Amniotic epithelial cell (primary cell): ENCODE measurements around the gene RPRM.
"Not testable (repeated sequence)": the region's sequence is repeated elsewhere in the genome, so short reads cannot be mapped to it uniquely, and the experiment has no call there.

Source experiments
- DNase-seq: peaks from one replicate; pipeline ENCODE4 v3.0.0-alpha.2; 2010; ENCODE audit warnings: low read depth

The RPRM gene

GRCh38 chr2:153455861-153456260 lies 22.7 kb downstream of the RPRM start:
- DNase-seq: no peak

GRCh38 chr2:153455403-153455802 lies 23.2 kb downstream of the RPRM start:
- DNase-seq: no peak

GRCh38 chr2:153451611-153452010 lies 27.0 kb downstream of the RPRM start:
- DNase-seq: no peak

DNA sequence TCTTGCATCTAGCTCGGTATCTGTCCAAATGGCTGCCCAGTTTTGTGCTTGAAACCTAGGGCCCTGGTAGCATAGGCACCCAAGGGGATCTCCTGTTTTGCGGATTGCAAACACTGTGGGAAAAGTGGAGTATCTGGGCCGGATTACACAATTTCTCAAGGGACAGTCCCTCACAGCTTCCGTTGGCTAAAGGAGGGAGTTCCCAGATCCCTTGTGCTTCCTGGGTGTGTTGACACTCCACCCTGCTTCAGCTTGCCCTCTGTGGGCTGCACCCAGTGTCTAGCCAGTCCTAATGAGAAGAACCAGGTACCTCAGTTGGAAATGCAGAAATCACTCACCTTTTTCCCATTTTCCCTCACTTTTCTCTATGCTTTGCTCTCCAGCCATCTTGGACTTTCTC lies 35.5 kb downstream of the RPRM start:
- DNase-seq: no peak

DNA sequence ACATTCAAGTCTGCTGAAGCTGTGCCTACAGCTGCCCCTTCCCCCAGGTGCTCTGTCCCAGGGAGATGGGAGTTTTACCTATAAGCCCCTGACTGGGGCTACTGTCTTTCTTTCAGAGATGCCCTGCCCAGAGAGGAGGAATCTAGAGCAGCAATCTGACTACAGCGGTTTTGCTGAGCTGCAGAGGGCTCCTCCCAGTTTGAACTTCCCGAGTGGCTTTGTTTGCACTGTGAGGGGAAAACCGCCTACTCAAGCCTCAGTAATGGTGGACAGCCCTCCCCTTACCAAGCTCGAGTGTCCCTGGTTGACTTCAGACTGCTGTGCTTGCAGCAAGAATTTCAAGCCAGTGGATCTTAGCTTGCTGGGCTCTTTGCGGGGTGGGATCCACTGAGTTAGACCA lies 35.9 kb downstream of the RPRM start:
- DNase-seq: not testable (repeated sequence)

DNA sequence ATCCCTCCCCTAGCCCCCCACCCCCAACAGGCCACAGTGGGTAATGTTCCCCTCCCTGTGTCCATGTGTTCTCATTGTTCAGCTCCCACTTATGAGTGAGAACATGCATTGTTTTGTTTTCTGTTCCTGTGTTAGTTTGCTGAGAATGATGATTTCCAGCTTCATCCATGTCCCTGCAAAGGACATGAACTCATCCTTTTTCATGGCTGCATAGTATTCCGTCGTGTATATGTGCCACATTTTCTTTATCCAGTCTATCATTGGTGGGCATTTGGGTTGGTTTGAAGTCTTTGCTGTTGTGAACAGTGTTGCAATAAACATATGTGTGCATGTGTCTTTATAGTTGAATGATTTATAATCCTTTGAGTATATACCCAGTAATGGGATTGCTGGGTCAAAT lies 38.5 kb downstream of the RPRM start:
- DNase-seq: not testable (repeated sequence)

- DNase-seq: no peak
Measured at GRCh38 chr2:153433403-153433802, 45.2 kb downstream of the RPRM start.

DNA sequence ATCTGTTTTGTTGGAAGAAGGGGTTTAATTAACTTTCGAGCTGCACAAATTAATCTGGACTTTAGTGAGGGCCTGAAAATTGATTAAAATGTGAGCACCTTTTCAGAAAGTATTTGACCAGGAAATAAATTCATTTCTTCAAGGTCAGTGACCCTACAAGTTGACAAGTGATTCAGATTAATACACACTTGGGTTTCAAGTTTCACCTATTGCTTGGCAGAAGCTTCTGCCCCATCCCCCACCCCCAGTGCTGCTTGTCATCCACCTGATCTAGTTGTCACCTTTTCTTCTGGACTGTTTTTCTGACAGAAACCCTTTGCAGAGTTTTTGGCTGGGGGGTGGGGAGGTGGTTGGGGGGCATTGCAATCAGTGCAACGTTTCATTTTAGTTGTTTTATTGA lies 46.2 kb downstream of the RPRM start:
- DNase-seq: no peak

DNA sequence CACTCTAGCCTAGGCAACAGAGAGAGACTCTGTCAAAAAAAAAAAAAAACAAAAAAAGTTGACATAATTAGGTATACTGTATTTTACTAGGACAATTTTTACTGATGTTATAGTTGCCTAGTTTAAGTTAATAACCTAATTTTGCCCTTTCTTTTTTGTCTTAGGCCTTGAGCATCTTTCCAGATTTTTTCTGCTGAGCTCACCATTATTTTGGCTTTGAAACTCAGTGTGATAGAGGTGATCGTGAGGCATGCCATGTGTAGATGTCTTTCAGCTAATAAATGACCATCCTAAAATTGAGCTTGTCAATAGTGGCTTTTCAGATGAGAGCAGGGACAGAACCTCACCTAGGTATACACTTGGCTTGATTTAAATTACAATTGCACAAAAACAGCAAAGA lies 47.4 kb downstream of the RPRM start:
- DNase-seq: no peak
